HG03103 (cell line): ENCODE results near the gene CDC25B.
"Not testable (repeated sequence)": the region's sequence is repeated elsewhere in the genome, so short reads cannot be mapped to it uniquely, and the experiment has no call there.

Source experiments
- ATAC-seq: cut with Tn5 transposase; IDR thresholded peaks from one replicate; pipeline ENCODE4 v1.9.1; 2021; ENCODE audit warnings: low read depth; ENCODE audit not compliant: unreplicated experiment

Gene CDC25B

GRCh38 chr20:3784216-3784853 is 11.8 kb upstream of the CDC25B start:
- no peak for ATAC-seq

GRCh38 chr20:3784863-3785239 is 11.3 kb upstream of the CDC25B start:
- ATAC-seq, result no peak

GRCh38 chr20:3785240-3786125 is 10.6 kb upstream of the CDC25B start:
- no peak for ATAC-seq

DNA sequence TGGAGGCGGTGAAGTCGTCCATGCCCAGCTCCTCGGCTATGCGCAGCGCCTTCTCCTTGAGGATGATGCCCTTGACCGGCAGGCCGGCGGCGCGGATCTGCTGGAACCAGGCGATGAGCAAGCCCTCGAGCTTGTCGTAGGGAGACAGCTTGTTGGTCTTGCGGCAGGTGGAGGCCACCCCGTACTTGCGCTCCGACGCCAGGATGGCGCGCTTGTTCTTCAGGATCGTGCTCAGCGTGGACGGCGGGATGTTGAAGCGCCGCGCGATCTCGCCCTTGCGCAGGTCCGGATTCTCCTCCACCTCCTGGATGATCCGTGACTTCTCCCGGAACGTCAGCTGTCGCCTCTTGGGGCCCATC is 10.0 kb upstream of the CDC25B start:
- peak; percentile 3 for ATAC-seq

DNA sequence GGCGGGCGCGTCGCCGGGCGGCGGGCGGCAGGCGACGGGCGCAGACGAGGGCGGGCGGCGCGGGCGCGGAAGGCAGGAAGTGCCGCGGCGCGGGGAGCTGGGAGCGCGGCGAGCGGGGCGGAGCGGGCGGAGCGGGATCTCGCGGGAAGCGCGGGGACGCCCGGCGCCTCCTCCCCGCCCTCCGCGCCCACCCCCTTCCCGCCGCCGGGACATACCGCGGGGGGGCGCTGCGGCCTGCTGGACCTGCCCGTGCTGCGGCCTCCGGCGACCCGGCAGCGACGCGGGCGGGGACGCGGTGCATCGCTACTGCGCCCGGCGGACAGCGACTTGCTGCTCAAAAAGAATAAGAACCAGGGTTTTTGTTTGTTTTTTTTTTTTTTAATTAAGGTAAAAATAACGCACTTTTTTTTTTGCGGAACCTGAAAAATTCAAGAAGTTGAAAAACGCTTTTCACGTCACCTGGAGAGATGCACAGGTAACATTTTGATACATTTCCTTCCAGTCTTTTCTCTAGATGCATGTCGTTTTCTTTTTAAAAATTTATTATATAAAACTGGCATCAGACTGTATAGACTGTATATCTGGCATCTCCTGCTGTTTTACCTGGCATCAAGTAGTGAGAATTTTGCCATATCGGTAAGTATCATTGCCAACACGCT is 9.3 kb upstream of the CDC25B start, which contains the start of gene CENPB:
TSS of gene CENPB (minus strand) at position 76 of the 659 bp plus-strand sequence. CDS start 257 bp downstream, outside the sequence.
- peak; percentile 72 for ATAC-seq

GRCh38 chr20:3787324-3788014 is 8.6 kb upstream of the CDC25B start:
- ATAC-seq, result no peak

- no peak for ATAC-seq
Measured at GRCh38 chr20:3788685-3789155, 7.4 kb upstream of the CDC25B start.

GRCh38 chr20:3789201-3789600 is 6.9 kb upstream of the CDC25B start:
- not testable (repeated sequence) for ATAC-seq

GRCh38 chr20:3794168-3794567 is 1.9 kb upstream of the CDC25B start:
- ATAC-seq, result not testable (repeated sequence)

DNA sequence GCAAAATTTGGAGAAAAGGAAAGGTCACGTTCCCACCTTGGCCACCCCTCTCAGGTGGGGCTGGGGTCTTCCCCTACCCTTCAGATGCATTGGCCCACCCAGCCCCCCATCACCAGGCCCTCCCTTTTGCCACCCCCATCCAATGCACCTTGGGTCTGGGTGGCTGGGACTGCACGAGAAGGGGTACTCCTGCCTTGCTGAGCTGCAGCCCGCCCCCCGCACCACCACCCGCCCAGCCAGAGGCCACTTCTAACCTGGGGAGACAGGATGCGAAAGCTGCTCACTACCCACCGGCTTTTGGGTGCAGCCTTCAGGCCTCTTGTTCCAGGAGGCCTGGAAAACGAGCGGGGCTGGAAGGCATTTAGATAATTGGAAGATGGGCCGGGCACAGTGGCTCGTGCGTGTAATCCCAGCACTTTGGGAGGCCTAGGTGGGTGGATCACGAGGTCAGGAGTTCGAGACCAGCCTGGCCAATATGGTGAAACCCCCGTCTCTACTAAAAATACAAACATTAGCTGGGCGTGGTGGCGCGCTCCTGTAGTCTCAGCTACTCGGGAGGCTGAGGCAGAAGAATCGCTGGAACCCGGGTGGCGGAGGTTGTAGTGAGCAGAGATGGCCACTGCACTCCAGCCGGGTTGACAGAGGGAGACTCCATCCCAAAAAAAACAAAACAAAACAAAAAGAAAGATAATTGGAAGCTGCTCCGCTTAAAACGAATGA is 1.2 kb upstream of the CDC25B start:
- ATAC-seq, result no peak

DNA sequence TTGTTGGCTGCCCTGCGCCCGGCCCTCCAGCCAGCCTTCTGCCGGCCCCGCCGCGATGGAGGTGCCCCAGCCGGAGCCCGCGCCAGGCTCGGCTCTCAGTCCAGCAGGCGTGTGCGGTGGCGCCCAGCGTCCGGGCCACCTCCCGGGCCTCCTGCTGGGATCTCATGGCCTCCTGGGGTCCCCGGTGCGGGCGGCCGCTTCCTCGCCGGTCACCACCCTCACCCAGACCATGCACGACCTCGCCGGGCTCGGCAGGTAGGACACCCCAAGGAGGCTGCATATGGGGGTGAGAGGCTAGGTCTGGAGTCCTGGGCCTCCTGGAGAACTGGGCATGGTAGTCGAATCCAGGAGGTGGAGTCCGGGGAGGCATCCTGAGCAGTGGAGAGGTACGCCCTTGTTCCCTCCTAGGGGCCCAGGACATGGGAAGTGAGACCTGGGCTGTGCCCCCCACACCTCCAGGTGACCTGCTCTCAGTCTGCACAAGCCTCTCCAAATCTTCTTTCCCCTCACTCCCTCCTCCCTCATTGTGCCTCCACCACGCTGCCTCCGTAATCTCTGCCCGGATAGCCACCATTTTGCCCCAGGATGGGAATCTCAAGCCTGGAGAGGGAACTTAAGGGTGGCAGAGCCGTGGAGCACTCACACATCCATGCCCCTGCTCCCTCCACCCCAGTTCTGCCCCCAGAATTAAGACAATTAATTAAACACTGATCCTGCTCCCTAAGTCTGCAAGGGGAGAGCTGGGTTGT is 541 bp downstream of the CDC25B start:
- ATAC-seq, result peak; percentile 3

DNA sequence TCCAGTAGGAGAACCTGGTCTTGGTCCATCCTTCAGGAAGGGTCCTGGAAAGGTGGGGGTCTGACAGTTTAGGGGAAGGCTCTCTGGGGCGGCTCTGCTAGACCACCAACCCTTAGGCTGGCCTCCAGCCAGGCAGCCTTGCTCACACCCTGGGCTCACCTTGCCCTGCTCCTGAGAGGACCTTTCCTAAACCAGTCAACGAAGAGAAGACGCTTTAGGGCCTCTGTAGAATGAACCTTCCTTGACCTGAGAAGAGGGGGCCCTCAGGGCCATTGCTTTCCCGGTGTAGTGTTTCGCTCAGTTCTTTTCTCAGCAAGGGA is 1.1 kb downstream of the CDC25B start:
- no peak for ATAC-seq

DNA sequence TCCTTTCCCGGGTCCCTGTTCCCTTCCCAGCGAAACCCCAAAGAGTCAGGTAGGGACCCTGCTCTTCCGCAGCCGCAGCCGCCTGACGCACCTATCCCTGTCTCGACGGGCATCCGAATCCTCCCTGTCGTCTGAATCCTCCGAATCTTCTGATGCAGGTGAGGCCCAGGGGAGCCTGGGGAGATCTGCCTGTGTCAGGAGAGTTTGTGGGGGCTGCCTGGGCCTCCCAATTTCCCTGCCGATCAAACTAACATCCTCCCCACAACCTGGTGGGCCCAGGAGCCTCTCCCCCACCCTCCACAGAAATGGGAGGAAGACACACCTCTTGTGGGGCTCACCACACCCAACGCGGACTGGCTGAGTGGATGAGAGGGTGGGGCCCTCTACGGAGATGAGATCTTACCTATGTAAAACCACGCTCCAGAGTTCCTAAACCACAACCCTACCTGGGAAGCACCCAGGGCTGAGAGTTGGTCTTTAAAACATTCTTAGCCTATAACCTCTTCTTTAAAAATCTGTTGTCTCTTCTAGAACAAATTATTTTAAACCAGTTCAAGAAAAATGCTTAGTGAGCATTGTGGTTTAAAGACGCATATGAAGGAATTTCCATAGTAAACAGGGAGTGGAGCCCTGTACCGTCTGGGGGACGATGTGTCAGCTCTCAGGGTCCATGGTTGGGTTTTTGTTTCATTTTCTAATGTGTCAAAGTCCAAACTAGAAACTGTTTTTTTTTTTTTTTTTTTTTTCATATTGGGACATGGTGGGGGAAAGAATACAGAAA is 1.7 kb downstream of the CDC25B start:
- no peak for ATAC-seq

GRCh38 chr20:3798373-3798768 is 2.3 kb downstream of the CDC25B start:
- ATAC-seq, result no peak

- no peak for ATAC-seq
Measured at GRCh38 chr20:3798908-3799248, 2.8 kb downstream of the CDC25B start.

DNA sequence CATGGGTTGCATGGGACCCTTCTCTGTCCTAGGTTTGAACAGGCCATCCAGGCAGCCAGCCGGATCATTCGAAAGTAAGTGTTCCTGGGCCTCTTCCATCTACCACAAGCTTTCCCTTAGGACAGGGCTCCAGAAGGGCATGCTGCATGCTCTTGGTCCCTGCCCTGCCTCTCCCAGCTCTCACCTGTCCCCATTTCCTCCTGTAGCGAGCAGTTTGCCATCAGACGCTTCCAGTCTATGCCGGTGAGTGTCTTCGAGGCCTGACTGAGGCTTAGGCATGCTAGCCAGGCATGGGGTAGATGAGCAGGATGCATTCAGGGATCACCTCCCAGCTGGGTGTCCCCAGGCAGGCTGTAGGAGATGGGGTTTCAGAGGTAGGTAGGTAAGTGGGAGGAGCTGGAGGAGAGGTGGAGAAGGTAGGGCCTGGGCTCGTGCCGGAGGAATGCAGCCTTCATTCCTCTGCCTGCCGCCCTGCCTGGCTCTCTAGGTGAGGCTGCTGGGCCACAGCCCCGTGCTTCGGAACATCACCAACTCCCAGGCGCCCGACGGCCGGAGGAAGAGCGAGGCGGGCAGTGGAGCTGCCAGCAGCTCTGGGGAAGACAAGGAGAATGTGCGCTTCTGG is 4.3 kb downstream of the CDC25B start:
- no peak for ATAC-seq

- no peak for ATAC-seq
Measured at GRCh38 chr20:3800878-3801260, 4.8 kb downstream of the CDC25B start.

DNA sequence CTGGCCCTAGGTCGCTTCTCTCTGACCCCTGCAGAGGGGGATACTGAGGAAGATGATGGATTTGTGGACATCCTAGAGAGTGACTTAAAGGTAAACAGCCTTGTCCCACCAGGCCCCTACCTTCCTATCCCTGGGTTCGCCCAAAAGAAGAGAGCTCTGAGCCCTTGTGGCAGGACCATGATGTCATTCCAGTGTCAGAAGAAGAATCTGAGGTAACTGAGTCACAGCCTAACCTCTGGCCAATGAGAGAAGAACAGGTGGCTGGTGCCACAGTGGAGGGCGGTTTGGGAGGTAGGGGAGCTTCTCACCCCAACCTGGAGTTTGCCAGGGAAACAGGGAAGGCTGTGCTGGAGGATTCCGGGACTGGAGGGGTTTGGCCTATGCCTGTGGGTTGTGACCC is 5.2 kb downstream of the CDC25B start:
- ATAC-seq, result no peak

DNA sequence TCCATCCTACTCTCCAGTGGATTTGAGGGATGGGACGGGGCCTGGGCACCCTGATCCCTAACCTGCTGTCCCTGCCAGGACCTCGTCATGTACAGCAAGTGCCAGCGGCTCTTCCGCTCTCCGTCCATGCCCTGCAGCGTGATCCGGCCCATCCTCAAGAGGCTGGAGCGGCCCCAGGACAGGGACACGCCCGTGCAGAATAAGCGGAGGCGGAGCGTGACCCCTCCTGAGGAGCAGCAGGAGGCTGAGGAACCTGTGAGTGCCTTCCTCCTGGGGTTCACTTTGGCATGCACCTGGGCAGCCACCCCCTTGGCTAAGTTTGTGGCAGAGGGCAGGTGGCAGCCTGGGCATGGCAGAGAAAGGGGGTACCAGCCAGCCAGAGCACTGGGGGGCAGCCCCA is 5.7 kb downstream of the CDC25B start:
- no peak for ATAC-seq
